Prostate gland (tissue), 2 donors: ENCODE results near the gene DCAF4L1. TPM values are rescaled to one million over a fixed set of nuclear protein-coding genes. Genes with fewer than 3 reads are reported as not detected.

Experiments used
- DNase-seq: peaks from one replicate; pipeline ENCODE4 v3.0.0-alpha.2; 2019; ENCODE audit warnings: low spot score
- H3K27ac ChIP-seq, 2 donors: fragments of 200-600 bp; sonication (generic); 2 replicates each; pipeline ENCODE4 v1.5.1; 2017 to 2019
- H3K27me3 ChIP-seq: fragments of 200-600 bp; sonication (generic); replicated peaks from 2 replicates; pipeline ENCODE4 v1.5.1; 2019; ENCODE audit not compliant: insufficient read depth
- H3K36me3 ChIP-seq, 2 donors: fragments of 200-600 bp; sonication (generic); 1 replicate in 1 of 2; 2 replicates in 1 of 2; pipeline versions ENCODE4 v1.5.1 to v1.8.1; 2017 to 2019
- H3K4me1 ChIP-seq: fragments of 200-600 bp; sonication (generic); replicated peaks from 2 replicates; pipeline ENCODE4 v1.5.1; 2019
- H3K4me3 ChIP-seq, 2 donors: fragments of 200-600 bp; sonication (generic); 2 replicates each; pipeline ENCODE4 v1.5.1; 2017 to 2019
- H3K9me3 ChIP-seq: fragments of 200-600 bp; sonication (generic); 2 replicates; pipeline ENCODE4 v1.5.1; 2017
- POLR2A ChIP-seq: fragments of 450-650 bp; IDR thresholded peaks from one replicate; pipeline ENCODE4 v1.6.1; 2016; ENCODE audit warnings: antibody characterized with exemption, mild to moderate bottlenecking
- POLR2AphosphoS5 ChIP-seq: sonication (generic); formaldehyde crosslinking; IDR thresholded peaks from one replicate; pipeline ENCODE4 v1.6.1; 2017; ENCODE audit warnings: antibody characterized with exemption
- WGBS: methylation state at CpG from one replicate; pipeline ENCODE4 v1.1.5; 2018; 5-methylcytosine and 5-hydroxymethylcytosine counted together
- intact Hi-C: fragments of 100-400 bp; cut with DNase I; formaldehyde crosslinking; loops from one replicate; pipeline ENCODE4 v1.14.2; 2022
- total RNA-seq, 2 donors: library from RNA; depleted of rRNA; stranded (reverse); fragments of >200 nt; gene quantifications; one replicate each; pipeline ENCODE4 v1.1.0, GENCODE V29; 2016
- TF ChIP-seq, protein P1 (sequence below), 4 experiments: fragments of 200-600 bp in 2 of 4; fragments of 450-650 bp in 2 of 4; sonication (generic) in 2 of 4; IDR thresholded peaks; 1 replicate in 3 of 4; 2 replicates in 1 of 4; pipeline ENCODE4 v1.5.1; 2016 to 2019; ENCODE audit warnings: antibody characterized with exemption in 4 of 4, mild to moderate bottlenecking in 2 of 4, moderate library complexity in 2 of 4

The DCAF4L1 gene
- total RNA-seq, 2 donors from 2014 or later: 0.32 to 37.5 TPM

DNA sequence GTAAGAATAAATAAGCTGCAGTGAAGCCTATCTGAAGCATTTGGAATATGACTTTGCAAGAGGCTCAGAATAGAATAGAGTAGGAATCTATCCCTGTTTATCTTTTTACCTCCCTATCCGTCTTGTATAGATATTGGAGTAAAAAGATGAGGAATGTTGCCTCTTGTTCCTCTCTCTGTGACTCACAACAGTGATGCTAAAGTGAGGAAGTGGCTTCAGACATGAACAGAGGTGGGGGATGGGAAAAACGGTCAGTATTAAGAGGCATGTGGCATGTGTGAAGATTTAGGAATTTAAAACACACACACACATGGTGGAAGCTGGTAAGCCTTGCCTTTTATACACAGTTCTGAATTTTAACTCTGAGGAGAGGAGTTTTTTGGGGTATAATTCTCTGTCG is 3.8 kb upstream of the DCAF4L1 start:
- Histone ChIP-seq H3K9me3 (no peaks in the 10 kb centered on the region), H3K4me1 (no peaks in the 10 kb centered on the region), H3K27ac (no peak overlapping the region), H3K4me3 (no peak overlapping the region), H3K36me3 (no peaks in the 10 kb centered on the region), H3K27me3 (no peaks in the 10 kb centered on the region)
- intact Hi-C loops: no loop called here
- no peak for DNase-seq
- WGBS: 48% methylated on average over 3 of the region's 3 CpGs
- TF ChIP-seq, protein P1, sequence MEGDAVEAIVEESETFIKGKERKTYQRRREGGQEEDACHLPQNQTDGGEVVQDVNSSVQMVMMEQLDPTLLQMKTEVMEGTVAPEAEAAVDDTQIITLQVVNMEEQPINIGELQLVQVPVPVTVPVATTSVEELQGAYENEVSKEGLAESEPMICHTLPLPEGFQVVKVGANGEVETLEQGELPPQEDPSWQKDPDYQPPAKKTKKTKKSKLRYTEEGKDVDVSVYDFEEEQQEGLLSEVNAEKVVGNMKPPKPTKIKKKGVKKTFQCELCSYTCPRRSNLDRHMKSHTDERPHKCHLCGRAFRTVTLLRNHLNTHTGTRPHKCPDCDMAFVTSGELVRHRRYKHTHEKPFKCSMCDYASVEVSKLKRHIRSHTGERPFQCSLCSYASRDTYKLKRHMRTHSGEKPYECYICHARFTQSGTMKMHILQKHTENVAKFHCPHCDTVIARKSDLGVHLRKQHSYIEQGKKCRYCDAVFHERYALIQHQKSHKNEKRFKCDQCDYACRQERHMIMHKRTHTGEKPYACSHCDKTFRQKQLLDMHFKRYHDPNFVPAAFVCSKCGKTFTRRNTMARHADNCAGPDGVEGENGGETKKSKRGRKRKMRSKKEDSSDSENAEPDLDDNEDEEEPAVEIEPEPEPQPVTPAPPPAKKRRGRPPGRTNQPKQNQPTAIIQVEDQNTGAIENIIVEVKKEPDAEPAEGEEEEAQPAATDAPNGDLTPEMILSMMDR (IDR thresholded peaks at IDR 0.05): no peak
- no peak for TF ChIP-seq POLR2A
- no peak for TF ChIP-seq POLR2AphosphoS5

DNA sequence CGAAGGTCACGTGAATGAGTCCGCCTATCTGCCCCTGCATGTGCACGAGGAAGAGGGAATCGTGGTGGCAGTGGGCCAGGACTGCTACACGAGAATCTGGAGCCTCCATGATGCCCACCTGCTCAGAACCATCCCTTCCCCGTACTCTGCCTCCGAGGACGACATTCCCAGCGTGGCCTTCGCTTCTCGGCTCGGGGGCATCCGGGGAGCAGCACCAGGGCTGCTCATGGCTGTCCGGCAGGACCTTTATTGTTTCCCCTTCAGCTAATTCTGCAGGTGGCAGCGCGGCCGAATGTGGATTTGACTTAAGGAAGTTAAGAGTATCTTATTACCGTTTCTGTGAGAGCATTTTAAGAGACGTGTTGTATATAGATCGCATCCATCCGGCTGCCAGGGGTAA is 1.2 kb downstream of the DCAF4L1 start:
- no peak for DNase-seq
- Histone ChIP-seq H3K4me3 (no peak overlapping the region), H3K36me3 (no peaks in the 10 kb centered on the region), H3K4me1 (no peaks in the 10 kb centered on the region), H3K27ac (no peak overlapping the region), H3K27me3 (no peaks in the 10 kb centered on the region), H3K9me3 (no peaks in the 10 kb centered on the region)
- no peak for TF ChIP-seq POLR2A
- TF ChIP-seq, protein P1 (IDR thresholded peaks at IDR 0.05): no peak
- no peak for TF ChIP-seq POLR2AphosphoS5
- intact Hi-C loops: no loop called here
- 90% methylated on average over 22 of the region's 22 CpGs for WGBS

DNA sequence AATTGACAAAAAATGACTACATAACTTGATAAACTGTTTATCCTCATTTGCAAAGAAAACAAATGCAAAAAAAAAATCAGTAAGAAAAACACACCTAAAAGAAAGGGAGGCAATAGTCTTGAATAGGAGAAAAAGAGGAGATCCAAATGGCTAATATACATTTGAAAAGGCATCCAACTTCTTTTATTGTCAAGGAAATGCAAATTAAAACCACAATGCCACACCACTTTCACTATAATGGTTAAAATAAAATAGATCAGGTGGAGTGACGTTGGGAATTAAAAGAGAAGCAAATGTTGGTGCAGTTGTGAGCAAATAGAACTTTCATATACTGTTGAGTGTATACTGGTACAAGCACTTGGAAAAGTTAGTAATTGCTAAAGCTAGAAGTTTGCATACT is 3.6 kb downstream of the DCAF4L1 start:
- WGBS: 38% methylated on average over 1 of the region's 1 CpG

DNA sequence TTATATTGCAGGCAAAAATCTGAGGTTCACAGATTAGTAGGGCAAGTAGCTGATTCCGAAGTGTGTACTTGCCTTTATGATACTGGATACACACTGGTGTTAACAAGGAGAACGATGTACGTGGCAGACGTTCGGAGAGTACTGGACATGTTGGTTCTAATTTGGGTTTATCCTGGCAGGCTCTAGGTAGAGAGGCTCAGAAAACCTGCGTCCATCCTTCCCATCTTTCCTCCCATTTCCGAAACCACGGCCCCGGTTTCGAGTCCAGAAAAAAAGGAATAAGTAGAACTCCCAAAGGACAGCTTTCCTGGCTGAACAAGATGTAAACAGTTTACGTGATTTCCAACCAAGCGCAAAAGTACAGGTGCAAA is 8.4 kb downstream of the DCAF4L1 start:
- Histone ChIP-seq H3K36me3 (no peaks in the 10 kb centered on the region), H3K9me3 (no peaks in the 10 kb centered on the region), H3K27ac (peak overlapping the region; percentile 76 to 85), H3K4me3 (peak overlapping the region; percentile 85 to 96), H3K27me3 (no peaks in the 10 kb centered on the region), H3K4me1 (no peaks in the 10 kb centered on the region)
- DNase-seq: no peak
- TF ChIP-seq POLR2AphosphoS5: no peak
- TF ChIP-seq, protein P1 (IDR thresholded peaks at IDR 0.05): no peak
- WGBS: under 1% methylated on average over 12 of the region's 12 CpGs
- intact Hi-C loops: loop anchor here (5.0 kb wide), 1 partner anchor 53 kb away; the partner anchor contains the start of gene TMEM33

More for the DNA sequence above, 3.6 kb downstream of the DCAF4L1 start:
- Histone ChIP-seq H3K36me3 (no peaks in the 10 kb centered on the region), H3K9me3 (no peaks in the 10 kb centered on the region), H3K4me1 (no peaks in the 10 kb centered on the region), H3K27me3 (no peaks in the 10 kb centered on the region), H3K4me3 (no peak overlapping the region), H3K27ac (no peak overlapping the region)
- intact Hi-C loops: no loop called here
- no peak for DNase-seq
- TF ChIP-seq POLR2A (no peak), POLR2AphosphoS5 (no peak)
- TF ChIP-seq, protein P1 (IDR thresholded peaks at IDR 0.05): no peak

DNA sequence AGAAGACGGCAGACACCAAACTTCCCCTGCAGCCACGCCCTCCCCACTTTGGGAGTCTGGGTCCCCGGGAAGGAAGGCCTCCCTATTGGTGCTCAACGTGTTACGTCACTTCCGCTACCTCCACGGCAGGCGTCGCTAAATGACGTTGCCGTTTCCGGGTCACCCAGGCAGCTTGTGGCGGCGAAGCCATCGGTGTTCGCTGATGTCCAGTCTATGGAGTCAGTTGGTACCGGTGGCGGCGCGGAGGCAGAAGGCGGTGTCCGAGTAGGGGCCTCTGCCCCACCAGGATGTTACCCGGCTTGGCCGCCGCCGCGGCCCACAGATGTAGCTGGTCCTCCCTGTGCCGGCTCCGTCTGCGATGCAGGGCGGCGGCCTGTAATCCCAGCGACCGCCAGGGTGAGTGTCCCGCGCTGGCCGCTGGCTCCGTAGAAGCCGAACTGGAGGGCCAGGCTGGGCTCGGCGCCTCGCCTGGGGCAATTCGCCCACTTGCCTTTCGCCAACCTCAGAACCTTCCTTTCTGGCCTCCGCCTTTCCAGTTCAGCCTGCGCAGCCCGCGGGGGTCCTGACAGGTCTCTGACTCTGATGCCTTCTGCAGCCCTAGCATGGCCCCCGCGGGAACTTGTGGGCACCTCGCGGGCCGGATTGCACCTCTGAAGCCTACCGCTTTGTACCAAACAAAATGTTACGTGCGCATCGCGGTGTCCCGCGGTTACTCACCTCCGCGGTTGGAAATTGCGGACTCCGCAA is 9.0 kb downstream of the DCAF4L1 start, which contains the start of gene SLC30A9:
Gene SLC30A9 (plus strand): TSS at position 166 of the 747 bp plus-strand sequence. CDS start 122 bp downstream, at position 288.
- peak; percentile 90 for TF ChIP-seq POLR2A
- TF ChIP-seq POLR2AphosphoS5: peak; percentile 98
- TF ChIP-seq, protein P1 (IDR thresholded peaks at IDR 0.05): peak in 2 of 4 experiments; percentile 48 to 62
- intact Hi-C loops: loop anchor here (5.0 kb wide), 1 partner anchor 53 kb away; the partner anchor contains the start of gene TMEM33
- Histone ChIP-seq H3K4me3 (peak within 1 kb of the TSS; percentile 85 to 96), H3K4me1 (no peaks in the 10 kb centered on the region), H3K36me3 (no peaks in the 10 kb centered on the region), H3K9me3 (no peaks in the 10 kb centered on the region), H3K27me3 (no peaks in the 10 kb centered on the region), H3K27ac (peak within 1 kb of the TSS; percentile 76 to 85)
- DNase-seq: peak; percentile 97
- under 1% methylated on average over 43 of the region's 64 CpGs for WGBS
